Liver (tissue), 3 donors: Measurements from ENCODE around the gene NDUFA3.

ENCODE experiments used
- CTCF ChIP-seq: fragments of 150-350 bp; IDR thresholded peaks from 2 replicates; pipeline ENCODE4 v1.5.1; 2017; ENCODE audit warnings: improper control_type of control experiment, low read depth, low read length; ENCODE audit not compliant: missing input control
- FOXA1 ChIP-seq: IDR thresholded peaks from 2 replicates; pipeline ENCODE4 v1.6.1; 2016; ENCODE audit warnings: antibody characterized with exemption
- JUND ChIP-seq, 2 donors: IDR thresholded peaks; 2 replicates each; pipeline ENCODE4 v1.6.1; 2016; ENCODE audit warnings: antibody characterized with exemption in 2 of 2
- RAD21 ChIP-seq, 2 donors: IDR thresholded peaks; 2 replicates each; pipeline ENCODE4 v1.6.1; 2016; ENCODE audit warnings: antibody characterized with exemption in 2 of 2, mild to moderate bottlenecking in 2 of 2
- REST ChIP-seq: IDR thresholded peaks from 2 replicates; pipeline ENCODE4 v1.6.1; 2016; ENCODE audit warnings: antibody characterized with exemption, mild to moderate bottlenecking
- SP1 ChIP-seq: IDR thresholded peaks from 2 replicates; pipeline ENCODE4 v1.6.1; 2018; ENCODE audit warnings: antibody characterized with exemption, mild to moderate bottlenecking
- TAF1 ChIP-seq: conservative IDR thresholded peaks from 2 replicates; pipeline ENCODE4 v1.6.1; 2016; ENCODE audit warnings: antibody characterized with exemption, mild to moderate bottlenecking
- ZBTB33 ChIP-seq: IDR thresholded peaks from 2 replicates; pipeline ENCODE4 v1.6.1; 2016; ENCODE audit warnings: antibody characterized with exemption
- donor health status: healthy.
- donor health status: healthy.

- no peak for TF ChIP-seq ZBTB33
- no peak for TF ChIP-seq CTCF
- TF ChIP-seq SP1, result no peak
- no peak for TF ChIP-seq TAF1
- no peak for TF ChIP-seq RAD21 (IDR thresholded peaks at IDR 0.05)
- no peak for TF ChIP-seq REST
- no peak for TF ChIP-seq JUND (IDR thresholded peaks at IDR 0.05)
- TF ChIP-seq FOXA1, result no peak
Observed at GRCh38 chr19:54121259-54121658, 18.6 kb downstream of the NDUFA3 start.
